NCI-H2107 (cell line): ENCODE measurements around the gene MUC3A.
"Not testable (repeated sequence)": the region's sequence is repeated elsewhere in the genome, so short reads cannot be mapped to it uniquely, and the experiment has no call there.

ENCODE experiments used
- DNase-seq: peaks from one replicate; lab custom pipeline; 2025; lab: John Stamatoyannopoulos, UW

The MUC3A gene, protein sequence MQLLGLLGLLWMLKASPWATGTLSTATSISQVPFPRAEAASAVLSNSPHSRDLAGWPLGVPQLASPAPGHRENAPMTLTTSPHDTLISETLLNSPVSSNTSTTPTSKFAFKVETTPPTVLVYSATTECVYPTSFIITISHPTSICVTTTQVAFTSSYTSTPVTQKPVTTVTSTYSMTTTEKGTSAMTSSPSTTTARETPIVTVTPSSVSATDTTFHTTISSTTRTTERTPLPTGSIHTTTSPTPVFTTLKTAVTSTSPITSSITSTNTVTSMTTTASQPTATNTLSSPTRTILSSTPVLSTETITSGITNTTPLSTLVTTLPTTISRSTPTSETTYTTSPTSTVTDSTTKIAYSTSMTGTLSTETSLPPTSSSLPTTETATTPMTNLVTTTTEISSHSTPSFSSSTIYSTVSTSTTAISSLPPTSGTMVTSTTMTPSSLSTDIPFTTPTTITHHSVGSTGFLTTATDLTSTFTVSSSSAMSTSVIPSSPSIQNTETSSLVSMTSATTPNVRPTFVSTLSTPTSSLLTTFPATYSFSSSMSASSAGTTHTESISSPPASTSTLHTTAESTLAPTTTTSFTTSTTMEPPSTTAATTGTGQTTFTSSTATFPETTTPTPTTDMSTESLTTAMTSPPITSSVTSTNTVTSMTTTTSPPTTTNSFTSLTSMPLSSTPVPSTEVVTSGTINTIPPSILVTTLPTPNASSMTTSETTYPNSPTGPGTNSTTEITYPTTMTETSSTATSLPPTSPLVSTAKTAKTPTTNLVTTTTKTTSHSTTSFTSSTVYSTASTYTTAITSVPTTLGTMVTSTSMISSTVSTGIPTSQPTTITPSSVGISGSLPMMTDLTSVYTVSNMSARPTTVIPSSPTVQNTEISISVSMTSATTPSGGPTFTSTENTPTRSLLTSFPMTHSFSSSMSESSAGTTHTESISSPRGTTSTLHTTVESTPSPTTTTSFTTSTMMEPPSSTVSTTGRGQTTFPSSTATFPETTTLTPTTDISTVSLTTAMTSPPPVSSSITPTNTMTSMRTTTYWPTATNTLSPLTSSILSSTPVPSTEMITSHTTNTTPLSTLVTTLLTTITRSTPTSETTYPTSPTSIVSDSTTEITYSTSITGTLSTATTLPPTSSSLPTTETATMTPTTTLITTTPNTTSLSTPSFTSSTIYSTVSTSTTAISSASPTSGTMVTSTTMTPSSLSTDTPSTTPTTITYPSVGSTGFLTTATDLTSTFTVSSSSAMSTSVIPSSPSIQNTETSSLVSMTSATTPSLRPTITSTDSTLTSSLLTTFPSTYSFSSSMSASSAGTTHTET (N-terminal part only)

DNA sequence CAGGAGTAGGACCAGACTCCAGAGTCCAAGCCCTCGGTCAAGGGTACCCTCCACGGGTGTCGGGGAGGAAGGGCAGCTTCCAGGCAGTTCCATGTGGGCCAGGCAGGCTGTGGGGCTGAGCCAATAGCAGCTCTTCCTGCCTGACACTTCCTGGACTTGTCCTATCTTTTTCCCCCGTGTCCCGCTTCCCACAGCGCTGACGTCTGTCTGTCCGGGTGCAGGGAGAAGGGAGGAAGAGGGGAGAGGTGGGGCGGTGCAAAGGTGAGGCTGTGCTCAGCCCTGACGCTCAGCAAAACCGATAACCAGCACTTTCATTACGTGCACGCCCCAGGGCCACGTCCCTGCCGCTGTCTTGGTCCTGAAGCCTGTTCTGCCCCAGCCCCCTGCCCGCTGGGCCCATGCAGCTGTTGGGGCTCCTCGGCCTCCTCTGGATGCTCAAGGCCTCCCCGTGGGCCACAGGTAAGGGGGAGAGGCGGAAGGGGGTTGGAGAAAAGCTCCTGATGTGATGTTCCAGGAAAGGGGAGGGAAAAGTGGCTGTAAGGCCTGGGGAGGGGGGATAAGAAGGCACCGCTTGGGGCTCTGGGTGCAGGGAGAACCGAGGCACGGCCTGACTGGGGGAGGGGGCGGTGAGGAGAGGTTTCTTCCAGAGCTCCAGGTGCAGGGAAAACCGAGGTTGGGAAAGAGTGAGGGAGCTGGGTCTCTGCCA is at the start of gene MUC3A:
MUC3A (plus strand) TSS at position 308 of the 706 bp plus-strand sequence; CDS start at position 399, 91 bp downstream.
- no peak for DNase-seq

DNA sequence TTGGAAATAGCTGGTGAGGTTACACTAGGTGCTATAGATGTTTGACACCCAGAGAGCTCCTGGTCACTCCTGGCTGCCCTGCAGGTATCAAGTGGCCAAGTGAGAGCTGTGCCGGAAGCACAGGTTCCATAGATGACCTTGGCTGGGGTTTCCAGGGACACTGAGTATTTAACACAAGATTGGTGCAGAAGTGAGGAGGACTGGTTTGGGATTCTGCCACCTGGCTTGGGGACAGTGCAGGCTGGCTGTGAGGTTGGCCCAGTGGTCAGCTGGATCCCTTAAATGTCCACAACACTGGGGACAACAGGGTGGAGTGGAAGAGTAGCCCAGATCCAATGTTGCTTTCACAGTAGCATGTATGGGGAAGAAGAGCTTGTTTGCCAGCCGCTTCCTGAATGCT is 48.4 kb upstream of the MUC3A start:
- no peak for DNase-seq

DNA sequence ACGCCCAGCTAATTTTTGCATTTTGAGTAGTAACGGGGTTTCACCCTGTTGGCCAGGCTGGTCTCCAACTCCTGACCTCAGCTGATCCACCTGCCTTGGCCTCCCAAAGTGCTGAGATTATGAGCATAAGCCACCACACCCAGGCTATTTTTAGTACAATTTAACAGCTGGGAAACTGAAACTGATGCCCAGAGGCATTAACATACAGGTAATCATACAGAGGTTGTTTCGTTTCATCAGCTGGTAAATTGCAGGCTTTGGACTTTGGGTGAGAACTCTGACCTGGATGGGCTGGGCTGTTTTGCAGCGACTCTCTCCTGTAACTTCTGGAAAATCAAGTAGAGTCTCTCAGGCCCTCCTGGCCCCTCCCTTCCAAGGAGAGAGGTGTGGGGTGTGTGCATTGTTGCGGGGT is 47.4 kb upstream of the MUC3A start:
- no peak for DNase-seq

GRCh38 chr7:100902638-100903037 is 46.7 kb upstream of the MUC3A start:
- DNase-seq, result no peak

GRCh38 chr7:100908512-100908911 is 40.8 kb upstream of the MUC3A start:
- no peak for DNase-seq

DNA sequence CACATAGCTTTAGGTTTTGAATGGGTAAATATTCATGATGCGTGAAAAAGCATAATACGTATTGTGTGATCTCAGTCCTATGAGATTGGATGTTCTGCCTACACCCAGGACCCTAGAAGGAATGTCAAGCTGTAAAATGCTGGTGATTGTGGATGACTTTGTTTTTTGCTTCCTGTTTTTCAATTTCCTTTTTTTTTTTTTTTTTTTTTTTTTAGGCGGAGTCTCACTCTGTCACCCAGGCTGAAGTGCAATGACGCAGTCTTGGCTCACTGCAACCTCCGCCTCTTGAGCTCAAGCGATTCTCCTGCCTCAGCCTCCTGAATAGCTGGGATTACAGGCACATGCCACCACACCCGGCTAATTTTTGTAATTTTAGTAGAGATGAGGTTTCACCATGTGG is 38.9 kb upstream of the MUC3A start:
- not testable (repeated sequence) for DNase-seq

- DNase-seq, result no peak
Measured at GRCh38 chr7:100911484-100911883, 37.9 kb upstream of the MUC3A start.

DNA sequence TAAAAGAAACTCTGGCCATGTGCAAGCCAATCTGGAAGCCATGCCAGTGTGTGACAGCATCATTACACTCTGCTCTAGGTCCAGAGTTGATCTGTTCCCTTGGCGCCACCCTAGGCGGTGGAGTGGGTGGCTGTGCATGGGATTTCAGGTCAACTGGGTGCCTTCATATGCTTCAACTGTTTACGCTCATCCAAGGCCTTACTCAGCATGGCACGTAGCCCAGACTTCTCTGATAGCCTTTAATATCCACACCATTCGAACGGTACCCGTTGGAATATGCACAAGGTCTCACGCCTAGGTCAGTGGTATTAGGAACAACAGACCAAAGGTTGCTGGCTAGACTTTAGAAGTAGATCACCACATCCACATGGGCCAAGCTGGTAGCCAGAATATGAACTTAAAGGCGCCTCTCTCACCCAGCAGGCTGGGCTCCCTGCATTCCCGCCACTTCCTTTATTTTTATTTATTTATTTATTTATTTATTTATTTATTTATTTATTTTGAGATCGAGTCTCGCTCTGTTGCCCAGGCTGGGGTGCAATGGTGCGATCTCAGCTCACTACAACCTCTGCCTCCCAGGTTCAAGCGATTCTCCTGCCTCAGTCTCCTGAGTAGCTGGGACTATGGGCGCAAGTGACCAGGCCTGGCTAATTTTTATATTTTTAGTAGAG is 35.0 kb upstream of the MUC3A start:
- no peak for DNase-seq

GRCh38 chr7:100914879-100915447 is 34.4 kb upstream of the MUC3A start:
- no peak for DNase-seq

- DNase-seq, result not testable (repeated sequence)
Measured at GRCh38 chr7:100919335-100919734, 30.0 kb upstream of the MUC3A start.

- DNase-seq, result not testable (repeated sequence)
Measured at GRCh38 chr7:100919779-100920437, 29.4 kb upstream of the MUC3A start.

- DNase-seq, result no peak
Measured at GRCh38 chr7:100921039-100921438, 28.3 kb upstream of the MUC3A start.

GRCh38 chr7:100923616-100924015 is 25.7 kb upstream of the MUC3A start:
- not testable (repeated sequence) for DNase-seq

DNA sequence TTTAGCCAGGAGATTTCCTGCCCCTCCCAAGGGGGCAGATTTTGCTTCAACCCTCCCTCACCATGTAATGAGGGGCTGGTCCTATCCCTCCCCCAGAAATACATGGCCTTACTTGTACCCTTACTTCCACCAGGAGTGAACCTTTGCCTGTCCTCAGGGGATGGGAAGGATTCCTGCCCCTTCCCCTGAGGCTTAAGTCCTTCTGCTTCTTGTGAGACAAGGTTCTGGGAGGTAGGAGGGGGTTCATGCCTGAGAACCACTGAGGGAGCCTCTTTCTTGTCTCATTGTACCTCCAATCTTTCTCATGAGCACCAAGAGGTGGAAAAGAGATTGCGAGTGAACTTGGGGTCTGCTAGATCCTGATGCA is 19.5 kb upstream of the MUC3A start:
- DNase-seq, result no peak

DNA sequence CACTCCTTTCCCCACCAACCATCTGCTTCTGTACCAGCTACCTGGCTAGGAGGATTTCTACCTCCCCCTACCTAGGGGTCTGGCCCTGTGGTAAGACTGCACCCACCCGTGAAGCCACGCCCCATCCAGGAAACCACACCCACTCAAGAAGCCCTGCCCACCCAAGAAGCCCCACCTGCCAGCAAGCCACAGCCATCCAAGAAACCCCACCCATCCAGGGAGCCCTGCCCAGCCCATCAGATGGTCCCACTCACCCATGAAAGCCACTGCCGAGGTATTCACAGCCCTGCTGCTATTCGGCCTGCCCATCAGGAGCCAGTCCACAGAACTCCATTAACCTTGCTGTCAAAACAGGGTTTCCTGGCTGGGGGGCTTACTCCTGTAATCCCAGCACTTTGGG is 15.6 kb upstream of the MUC3A start:
- no peak for DNase-seq

DNA sequence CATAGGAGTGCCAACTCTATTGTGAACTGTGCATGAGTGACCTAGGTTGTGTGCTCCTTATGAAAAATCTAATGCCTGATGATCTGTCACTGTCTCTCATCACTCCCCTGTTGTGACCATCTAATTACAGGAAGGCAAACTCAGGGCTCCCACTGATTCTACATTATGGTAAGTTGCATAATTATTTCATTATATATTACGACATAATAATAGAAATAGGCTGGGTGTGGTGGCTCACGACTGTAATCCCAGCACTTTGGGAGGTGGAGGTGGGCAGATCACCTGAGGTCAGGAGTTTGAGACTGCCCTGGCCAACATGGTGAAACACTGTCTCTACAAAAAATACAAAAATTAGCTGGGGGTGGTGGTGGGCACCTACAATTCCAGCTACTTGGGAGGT is 14.0 kb upstream of the MUC3A start:
- not testable (repeated sequence) for DNase-seq

DNA sequence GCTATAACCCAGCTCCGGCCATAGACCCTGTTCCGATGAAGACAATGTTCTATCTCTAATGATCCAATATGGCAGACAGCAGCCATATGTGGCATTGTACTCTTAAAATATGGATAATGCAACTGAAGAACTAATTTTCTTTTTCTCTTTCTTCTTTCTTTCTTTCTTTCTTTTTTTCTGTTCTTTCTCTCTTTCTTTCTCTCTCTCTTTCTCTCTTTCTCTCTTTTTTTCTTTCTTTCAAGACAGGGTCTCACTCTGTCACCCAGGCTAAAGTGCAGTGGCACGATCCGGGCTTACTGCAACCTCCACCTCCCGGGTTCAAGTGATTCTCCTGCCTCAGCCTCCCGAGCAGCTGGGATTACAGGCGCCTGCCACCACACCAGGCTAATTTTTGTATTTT is 13.2 kb upstream of the MUC3A start:
- not testable (repeated sequence) for DNase-seq

DNA sequence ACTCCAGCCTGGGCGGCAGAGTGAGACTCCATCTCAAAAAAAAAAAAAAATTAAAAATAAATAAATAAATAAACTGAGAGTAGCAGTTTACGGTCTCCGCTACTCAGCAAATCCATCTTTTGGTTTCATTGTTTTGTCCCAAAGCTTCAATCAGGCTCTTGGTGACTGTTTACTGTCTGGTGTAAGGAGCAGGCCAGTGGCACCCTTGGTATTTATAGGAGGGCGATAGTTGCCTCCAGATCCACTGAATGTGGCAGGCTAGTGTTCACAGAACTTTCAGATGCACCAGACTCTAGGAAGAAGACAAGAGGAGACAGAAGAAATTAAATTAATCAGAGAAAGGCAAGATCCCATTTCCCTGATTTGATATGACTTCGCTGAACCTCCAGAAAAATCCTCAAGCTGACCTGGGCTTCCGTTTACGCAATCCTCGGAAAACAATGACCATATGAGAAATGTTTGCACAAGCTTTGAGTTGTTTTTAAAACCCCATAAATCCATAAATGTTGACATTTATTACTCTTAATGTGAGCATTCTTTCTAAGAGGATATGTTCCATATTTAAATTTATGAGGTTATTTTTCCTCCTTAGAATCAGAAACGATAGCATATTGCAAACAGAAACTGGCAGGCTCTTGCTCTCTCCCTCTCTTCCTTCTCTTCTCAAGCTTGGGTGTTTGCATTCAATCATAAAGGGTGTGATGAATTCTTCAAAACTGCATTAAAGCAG is 7.1 kb upstream of the MUC3A start:
- no peak for DNase-seq

GRCh38 chr7:100943693-100944092 is 5.6 kb upstream of the MUC3A start:
- no peak for DNase-seq
